Measurements from ENCODE around the gene ARL4D. TPM values are rescaled to one million over a fixed set of nuclear protein-coding genes. Genes with fewer than 3 reads are reported as not detected.
A peak's percentile ranks its signal among the peaks of the same experiment; 100 is the strongest.
"Not testable (repeated sequence)": the region's sequence is repeated elsewhere in the genome, so short reads cannot be mapped to it uniquely, and the experiment has no call there.

The ARL4D gene
- total RNA-seq, 1 donor from 2014 or later = 17.2 TPM

DNA sequence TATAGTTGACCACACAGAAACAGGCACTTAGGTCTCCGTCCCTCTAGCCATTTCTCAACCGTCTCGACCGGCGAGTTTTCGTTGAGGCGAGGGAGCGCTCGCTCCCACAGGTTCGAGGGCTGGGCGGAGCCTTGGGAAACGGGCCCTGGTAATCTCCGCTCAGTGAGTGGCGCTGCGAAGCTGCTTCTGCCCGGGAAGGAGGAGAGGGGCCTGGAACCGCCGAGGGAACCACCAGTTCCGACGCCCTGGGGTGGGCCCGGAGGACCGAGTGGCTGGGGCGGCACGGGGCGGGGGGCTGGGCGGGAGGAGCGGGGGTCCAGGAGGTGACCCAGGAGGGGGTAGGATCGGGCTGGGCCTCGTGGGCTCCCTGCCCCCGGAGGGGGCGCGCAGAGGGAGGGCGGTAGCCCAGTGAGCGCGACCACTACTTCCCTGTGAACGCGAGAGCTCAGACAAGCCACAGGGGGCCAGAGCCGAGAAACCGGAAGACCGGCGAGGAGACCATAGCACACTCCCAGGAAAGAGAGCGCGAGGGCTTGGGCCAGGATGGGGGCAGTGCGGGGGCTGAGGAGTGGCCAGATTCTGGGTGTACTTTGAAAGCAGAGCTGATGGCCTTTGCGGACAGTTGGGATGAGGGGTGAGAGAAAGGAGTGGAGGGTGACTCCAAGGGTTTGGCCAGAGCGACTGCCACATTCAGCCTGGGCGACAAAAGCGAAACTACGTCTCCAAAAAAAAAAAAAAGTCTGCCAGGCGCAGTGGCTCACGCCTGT is 29.9 kb upstream of the ARL4D start:
- H3K4me1 Mint-ChIP-seq (ENCODE audit: unreplicated experiment) = peaks cover 16% of the 10 kb centered on the region
- DNase-seq (ENCODE audit: extremely low spot score, unreplicated experiment) = no peak
- TF ChIP-seq, protein P1, sequence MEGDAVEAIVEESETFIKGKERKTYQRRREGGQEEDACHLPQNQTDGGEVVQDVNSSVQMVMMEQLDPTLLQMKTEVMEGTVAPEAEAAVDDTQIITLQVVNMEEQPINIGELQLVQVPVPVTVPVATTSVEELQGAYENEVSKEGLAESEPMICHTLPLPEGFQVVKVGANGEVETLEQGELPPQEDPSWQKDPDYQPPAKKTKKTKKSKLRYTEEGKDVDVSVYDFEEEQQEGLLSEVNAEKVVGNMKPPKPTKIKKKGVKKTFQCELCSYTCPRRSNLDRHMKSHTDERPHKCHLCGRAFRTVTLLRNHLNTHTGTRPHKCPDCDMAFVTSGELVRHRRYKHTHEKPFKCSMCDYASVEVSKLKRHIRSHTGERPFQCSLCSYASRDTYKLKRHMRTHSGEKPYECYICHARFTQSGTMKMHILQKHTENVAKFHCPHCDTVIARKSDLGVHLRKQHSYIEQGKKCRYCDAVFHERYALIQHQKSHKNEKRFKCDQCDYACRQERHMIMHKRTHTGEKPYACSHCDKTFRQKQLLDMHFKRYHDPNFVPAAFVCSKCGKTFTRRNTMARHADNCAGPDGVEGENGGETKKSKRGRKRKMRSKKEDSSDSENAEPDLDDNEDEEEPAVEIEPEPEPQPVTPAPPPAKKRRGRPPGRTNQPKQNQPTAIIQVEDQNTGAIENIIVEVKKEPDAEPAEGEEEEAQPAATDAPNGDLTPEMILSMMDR (IDR thresholded peaks at IDR 0.05) = no peak

DNA sequence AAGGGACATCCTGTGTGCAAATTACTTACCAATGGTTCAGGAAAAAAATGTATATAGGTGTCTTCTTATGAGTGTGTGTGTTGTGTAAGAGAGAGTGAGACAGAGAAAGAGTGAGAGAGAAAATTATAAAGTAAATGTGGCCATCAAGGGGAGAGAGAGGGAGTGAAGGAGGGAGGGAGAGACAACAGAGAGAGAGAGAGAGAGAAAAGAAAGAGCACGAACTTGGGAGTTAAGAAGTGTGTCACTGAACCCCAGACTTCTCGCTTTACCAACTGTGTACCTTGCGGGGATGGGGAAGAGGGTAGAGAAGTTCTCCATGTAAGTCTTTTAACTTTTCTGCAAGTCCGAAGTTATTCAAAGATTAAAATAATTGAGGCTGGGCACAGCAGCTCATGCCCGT is 28.8 kb upstream of the ARL4D start:
- Mint-ChIP-seq H3K4me3 (ENCODE audit: unreplicated experiment) (no peak overlapping the region), H3K4me1 (ENCODE audit: unreplicated experiment) (peaks cover 16% of the 10 kb centered on the region), H3K27ac (ENCODE audit: unreplicated experiment) (peak overlapping the region; percentile 3), H3K27me3 (ENCODE audit: unreplicated experiment) (no peaks in the 10 kb centered on the region), H3K9me3 (ENCODE audit: unreplicated experiment) (no peaks in the 10 kb centered on the region), H3K36me3 (ENCODE audit: unreplicated experiment) (no peaks in the 10 kb centered on the region)
- TF ChIP-seq, protein P1 (IDR thresholded peaks at IDR 0.05) = no peak
- no peak for DNase-seq (ENCODE audit: extremely low spot score, unreplicated experiment)

More for the DNA sequence above, 29.9 kb upstream of the ARL4D start:
- no peaks in the 10 kb centered on the region for H3K9me3 Mint-ChIP-seq (ENCODE audit: unreplicated experiment)
- H3K4me3 Mint-ChIP-seq (ENCODE audit: unreplicated experiment) = no peak overlapping the region
- H3K36me3 Mint-ChIP-seq (ENCODE audit: unreplicated experiment) = no peaks in the 10 kb centered on the region
- H3K27ac Mint-ChIP-seq (ENCODE audit: unreplicated experiment) = peak overlapping the region; percentile 99
- no peaks in the 10 kb centered on the region for H3K27me3 Mint-ChIP-seq (ENCODE audit: unreplicated experiment)

DNA sequence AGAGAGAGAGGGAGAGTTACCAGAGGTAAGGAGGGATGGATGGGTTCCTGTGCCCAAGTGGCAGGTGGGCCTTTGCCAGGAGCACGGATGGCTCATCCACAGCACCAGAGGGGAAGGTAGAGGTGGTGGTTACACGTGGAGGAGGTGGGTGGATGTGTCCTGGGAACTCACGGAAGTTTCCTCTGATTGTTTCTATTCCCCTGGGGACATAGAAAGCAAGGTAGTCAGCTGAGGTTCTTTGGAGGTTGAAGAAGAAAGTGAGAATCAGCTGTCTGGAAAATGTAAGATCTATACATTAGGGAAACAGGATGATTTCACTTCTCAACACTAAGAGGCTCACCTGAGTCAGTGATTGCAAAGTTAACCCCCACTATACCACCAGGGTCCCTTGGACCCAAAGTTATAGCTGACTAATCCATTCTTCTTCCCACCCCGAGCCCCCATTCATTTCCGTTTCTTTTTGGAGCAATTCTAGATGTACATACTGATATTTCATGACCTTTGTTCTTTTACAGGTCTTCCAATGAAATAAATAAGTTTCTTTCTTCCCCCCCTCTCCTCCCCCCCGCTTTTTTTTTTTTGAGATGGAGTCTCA is 27.5 kb upstream of the ARL4D start:
- Mint-ChIP-seq H3K27me3 (ENCODE audit: unreplicated experiment) (no peaks in the 10 kb centered on the region), H3K4me3 (ENCODE audit: unreplicated experiment) (no peak overlapping the region), H3K9me3 (ENCODE audit: unreplicated experiment) (no peaks in the 10 kb centered on the region), H3K4me1 (ENCODE audit: unreplicated experiment) (peaks cover 16% of the 10 kb centered on the region), H3K27ac (ENCODE audit: unreplicated experiment) (no peak overlapping the region), H3K36me3 (ENCODE audit: unreplicated experiment) (no peaks in the 10 kb centered on the region)
- TF ChIP-seq, protein P1 (IDR thresholded peaks at IDR 0.05) = no peak
- no peak for DNase-seq (ENCODE audit: extremely low spot score, unreplicated experiment)

DNA sequence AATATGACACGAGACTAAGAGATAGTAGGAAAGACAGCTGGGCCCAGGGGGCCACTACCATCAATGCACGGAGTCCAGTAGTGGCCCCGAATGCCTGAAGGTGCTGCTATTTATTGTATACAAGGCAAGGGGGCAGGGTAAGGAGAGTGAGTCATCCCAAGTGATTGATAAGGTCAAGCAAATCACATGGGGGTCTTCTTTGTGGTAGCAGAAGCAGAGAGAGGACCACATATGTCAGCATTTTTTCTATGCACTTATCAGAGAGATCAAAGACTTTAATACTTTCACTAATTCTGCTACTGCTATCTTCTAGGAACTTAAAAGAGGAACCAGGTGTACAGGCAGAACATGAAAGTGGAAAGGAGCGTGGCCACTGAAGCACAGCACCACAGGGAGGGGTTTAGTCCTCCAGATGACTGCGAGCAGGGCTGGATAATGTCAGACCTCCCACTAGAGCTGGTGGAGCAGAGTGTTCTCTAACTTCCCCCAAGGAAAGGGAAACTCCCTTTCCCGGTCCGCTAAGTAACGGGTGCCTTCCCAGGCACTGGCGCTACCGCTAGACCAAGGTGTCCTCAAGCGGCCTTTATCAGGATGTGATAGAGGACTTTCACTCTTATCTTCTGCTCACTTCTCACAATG is 26.4 kb upstream of the ARL4D start:
- no peaks in the 10 kb centered on the region for H3K9me3 Mint-ChIP-seq (ENCODE audit: unreplicated experiment)
- H3K36me3 Mint-ChIP-seq (ENCODE audit: unreplicated experiment) = no peaks in the 10 kb centered on the region
- H3K4me3 Mint-ChIP-seq (ENCODE audit: unreplicated experiment) = no peak overlapping the region
- no peaks in the 10 kb centered on the region for H3K27me3 Mint-ChIP-seq (ENCODE audit: unreplicated experiment)
- no peak overlapping the region for H3K27ac Mint-ChIP-seq (ENCODE audit: unreplicated experiment)
- TF ChIP-seq, protein P1 (IDR thresholded peaks at IDR 0.05) = no peak
- H3K4me1 Mint-ChIP-seq (ENCODE audit: unreplicated experiment) = peaks cover 12% of the 10 kb centered on the region
- no peak for DNase-seq (ENCODE audit: extremely low spot score, unreplicated experiment)

DNA sequence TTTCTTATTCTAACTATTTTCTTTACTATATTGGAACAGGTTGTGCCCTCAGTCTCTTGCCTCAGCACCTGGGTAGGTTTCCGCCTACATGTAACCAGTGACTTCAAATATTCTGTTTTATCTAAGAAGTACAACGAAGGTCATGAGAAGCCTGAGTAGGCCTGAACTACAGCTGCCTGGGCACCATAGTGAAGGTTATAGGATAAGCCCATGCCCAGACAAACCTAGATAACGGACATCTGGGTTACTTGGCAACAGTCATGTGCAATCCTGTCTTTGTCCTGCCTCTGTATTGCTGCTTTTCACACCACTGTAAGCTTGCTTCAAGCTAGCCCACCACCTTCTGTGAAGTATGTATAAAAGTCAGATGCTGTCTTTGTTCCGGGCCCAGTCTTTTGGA is 25.4 kb upstream of the ARL4D start:
- peaks cover 2% of the 10 kb centered on the region for H3K4me1 Mint-ChIP-seq (ENCODE audit: unreplicated experiment)
- DNase-seq (ENCODE audit: extremely low spot score, unreplicated experiment) = no peak
- no peaks in the 10 kb centered on the region for H3K9me3 Mint-ChIP-seq (ENCODE audit: unreplicated experiment)
- no peaks in the 10 kb centered on the region for H3K36me3 Mint-ChIP-seq (ENCODE audit: unreplicated experiment)
- H3K27ac Mint-ChIP-seq (ENCODE audit: unreplicated experiment) = no peak overlapping the region
- H3K4me3 Mint-ChIP-seq (ENCODE audit: unreplicated experiment) = no peak overlapping the region
- H3K27me3 Mint-ChIP-seq (ENCODE audit: unreplicated experiment) = no peaks in the 10 kb centered on the region
- TF ChIP-seq, protein P1 (IDR thresholded peaks at IDR 0.05) = no peak

DNA sequence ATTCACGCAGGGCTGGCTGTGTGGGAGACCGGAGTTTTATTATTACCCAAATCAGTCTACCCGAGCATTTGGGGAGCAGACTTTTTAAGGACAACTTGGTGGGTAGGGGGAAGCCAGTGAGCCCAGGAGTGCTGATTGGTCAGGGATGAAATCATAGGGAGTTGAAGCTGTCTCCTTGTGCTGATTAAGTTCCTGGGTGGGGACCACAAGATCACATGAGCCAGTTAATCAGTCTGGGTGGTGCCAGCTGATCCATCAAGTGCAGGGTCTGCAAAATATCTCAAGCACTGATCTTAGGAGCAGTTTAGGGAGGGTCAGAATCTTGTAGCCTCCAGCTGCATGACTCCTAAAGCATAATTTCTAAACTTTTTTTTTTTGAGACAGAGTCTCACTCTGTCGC is 22.9 kb upstream of the ARL4D start:
- not testable (repeated sequence) for H3K4me1 Mint-ChIP-seq (ENCODE audit: unreplicated experiment); H3K27ac Mint-ChIP-seq (ENCODE audit: unreplicated experiment); DNase-seq (ENCODE audit: extremely low spot score, unreplicated experiment)

More for the DNA sequence above, 22.9 kb upstream of the ARL4D start:
- not testable (repeated sequence) for H3K9me3 Mint-ChIP-seq (ENCODE audit: unreplicated experiment); H3K27me3 Mint-ChIP-seq (ENCODE audit: unreplicated experiment); H3K36me3 Mint-ChIP-seq (ENCODE audit: unreplicated experiment); H3K4me3 Mint-ChIP-seq (ENCODE audit: unreplicated experiment)
